ENCODE data around the gene RAD51B.

The RAD51B gene

DNA sequence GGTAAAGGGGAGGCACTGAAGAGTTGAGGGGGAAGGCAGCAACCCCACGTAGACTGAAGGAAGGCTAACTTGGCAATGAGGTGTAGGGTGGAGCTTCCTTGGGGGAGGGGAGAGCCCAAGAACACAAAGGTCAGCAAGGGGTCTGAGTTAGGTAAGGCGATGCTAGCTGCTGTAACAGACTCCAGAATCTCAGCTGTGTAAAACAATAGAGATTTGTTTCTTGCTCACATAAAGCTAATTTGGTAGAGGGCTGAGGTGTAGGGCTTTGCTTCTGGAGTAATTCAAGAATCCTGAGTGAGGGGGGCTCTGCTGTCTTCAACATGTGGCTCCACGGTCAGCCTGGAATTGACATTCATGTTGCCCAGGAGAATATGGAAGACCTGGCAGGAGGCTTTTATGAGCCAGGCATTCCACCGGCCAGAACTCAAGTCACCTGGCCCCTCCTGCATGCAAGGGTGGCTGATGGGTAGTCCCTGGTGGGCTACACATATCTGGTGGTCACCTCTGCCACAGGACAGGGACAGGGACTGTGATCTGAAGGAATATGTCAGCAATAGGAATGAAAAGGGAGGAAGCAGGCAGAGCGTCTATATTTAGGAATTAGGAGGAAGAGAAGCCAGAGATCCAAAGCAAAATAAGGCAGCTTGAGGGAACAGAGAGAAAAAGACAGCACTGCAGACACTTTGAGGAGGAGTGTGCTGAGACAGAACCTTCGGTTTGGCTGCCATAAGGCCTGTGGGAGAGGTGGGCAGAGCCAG is 819.6 kb downstream of the RAD51B start:
- no peak overlapping the region for H3K27ac ChIP-seq (replicated peaks)
- no peak for TF ChIP-seq SPI1 (IDR thresholded peaks at IDR 0.05; ENCODE audit: borderline replicate concordance, low read depth)
- no peak for TF ChIP-seq GABPA (IDR thresholded peaks at IDR 0.05; ENCODE audit: low read depth)
- TF ChIP-seq REST (IDR thresholded peaks at IDR 0.05; ENCODE audit: insufficient replicate concordance, low read depth) = no peak
- TF ChIP-seq POLR2AphosphoS5 (IDR thresholded peaks at IDR 0.05; ENCODE audit: low read depth) = no peak
- TF ChIP-seq, protein P1, sequence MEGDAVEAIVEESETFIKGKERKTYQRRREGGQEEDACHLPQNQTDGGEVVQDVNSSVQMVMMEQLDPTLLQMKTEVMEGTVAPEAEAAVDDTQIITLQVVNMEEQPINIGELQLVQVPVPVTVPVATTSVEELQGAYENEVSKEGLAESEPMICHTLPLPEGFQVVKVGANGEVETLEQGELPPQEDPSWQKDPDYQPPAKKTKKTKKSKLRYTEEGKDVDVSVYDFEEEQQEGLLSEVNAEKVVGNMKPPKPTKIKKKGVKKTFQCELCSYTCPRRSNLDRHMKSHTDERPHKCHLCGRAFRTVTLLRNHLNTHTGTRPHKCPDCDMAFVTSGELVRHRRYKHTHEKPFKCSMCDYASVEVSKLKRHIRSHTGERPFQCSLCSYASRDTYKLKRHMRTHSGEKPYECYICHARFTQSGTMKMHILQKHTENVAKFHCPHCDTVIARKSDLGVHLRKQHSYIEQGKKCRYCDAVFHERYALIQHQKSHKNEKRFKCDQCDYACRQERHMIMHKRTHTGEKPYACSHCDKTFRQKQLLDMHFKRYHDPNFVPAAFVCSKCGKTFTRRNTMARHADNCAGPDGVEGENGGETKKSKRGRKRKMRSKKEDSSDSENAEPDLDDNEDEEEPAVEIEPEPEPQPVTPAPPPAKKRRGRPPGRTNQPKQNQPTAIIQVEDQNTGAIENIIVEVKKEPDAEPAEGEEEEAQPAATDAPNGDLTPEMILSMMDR (IDR thresholded peaks at IDR 0.05; ENCODE audit: insufficient read depth, low read length) = no peak
- H3K4me3 ChIP-seq (replicated peaks; ENCODE audit: insufficient read depth, low read length) = no peak overlapping the region
- no peak for DNase-seq (ENCODE audit: low read depth in 1 of 2, low spot score in 1 of 2)
- H3K27me3 ChIP-seq (ENCODE audit: insufficient read depth, poor library complexity, severe bottlenecking) = no peaks in the 10 kb centered on the region

DNA sequence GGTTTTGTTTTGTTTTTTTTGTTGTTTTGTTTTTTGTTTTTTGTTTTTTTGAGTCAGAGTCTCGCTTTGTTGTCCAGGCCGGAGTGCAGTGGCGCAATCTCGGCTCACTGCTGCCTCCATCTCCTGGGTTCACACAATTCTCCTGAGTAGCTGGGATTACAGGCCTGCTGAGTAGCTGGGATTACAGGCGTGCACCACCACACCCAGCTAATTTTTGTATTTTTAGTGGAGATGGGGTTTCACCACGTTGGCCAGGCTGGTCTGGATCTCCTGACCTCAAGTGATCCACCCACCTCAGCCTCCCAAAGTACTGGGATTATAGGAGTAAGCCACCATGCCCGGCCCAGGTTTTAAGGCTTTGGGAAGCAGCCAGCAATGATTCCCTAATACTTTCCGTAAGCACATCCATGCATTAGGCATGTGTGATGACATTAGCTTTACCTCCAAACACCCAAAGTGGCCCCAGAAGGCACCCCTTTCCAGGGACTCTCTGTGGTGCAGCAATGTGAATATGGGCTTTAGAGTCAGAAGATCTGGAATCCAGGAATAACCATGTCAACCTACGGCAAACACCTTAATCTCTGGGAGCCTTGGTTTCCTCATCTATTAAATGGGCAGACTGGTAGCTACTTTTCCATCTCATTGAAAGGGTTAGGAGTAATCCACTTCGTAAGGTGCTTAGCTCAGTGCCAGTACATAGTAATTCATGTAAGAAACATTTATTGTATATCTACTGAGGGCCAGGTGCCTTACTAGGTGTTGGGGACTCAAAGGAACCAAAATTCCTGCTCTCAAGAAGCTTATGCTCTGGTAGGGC is 820.4 kb downstream of the RAD51B start:
- H3K27me3 ChIP-seq (ENCODE audit: insufficient read depth, poor library complexity, severe bottlenecking) = no peaks in the 10 kb centered on the region
- TF ChIP-seq SPI1 (IDR thresholded peaks at IDR 0.05; ENCODE audit: borderline replicate concordance, low read depth) (no peak), GABPA (IDR thresholded peaks at IDR 0.05; ENCODE audit: low read depth) (no peak), POLR2AphosphoS5 (IDR thresholded peaks at IDR 0.05; ENCODE audit: low read depth) (no peak), REST (IDR thresholded peaks at IDR 0.05; ENCODE audit: insufficient replicate concordance, low read depth) (no peak)
- TF ChIP-seq, protein P1 (IDR thresholded peaks at IDR 0.05; ENCODE audit: insufficient read depth, low read length) = no peak
- no peak overlapping the region for H3K4me3 ChIP-seq (replicated peaks; ENCODE audit: insufficient read depth, low read length)
- H3K27ac ChIP-seq (replicated peaks) = no peak overlapping the region
- DNase-seq (ENCODE audit: low read depth in 1 of 2, low spot score in 1 of 2) = no peak

- no peaks in the 10 kb centered on the region for H3K27me3 ChIP-seq (ENCODE audit: insufficient read depth, poor library complexity, severe bottlenecking)
- no peak overlapping the region for H3K27ac ChIP-seq (replicated peaks)
- DNase-seq (ENCODE audit: low read depth in 1 of 2, low spot score in 1 of 2) = no peak
- TF ChIP-seq, protein P1 (IDR thresholded peaks at IDR 0.05; ENCODE audit: insufficient read depth, low read length) = no peak
- no peak for TF ChIP-seq REST (IDR thresholded peaks at IDR 0.05; ENCODE audit: insufficient replicate concordance, low read depth)
- no peak for TF ChIP-seq POLR2AphosphoS5 (IDR thresholded peaks at IDR 0.05; ENCODE audit: low read depth)
- TF ChIP-seq GABPA (IDR thresholded peaks at IDR 0.05; ENCODE audit: low read depth) = no peak
- TF ChIP-seq SPI1 (IDR thresholded peaks at IDR 0.05; ENCODE audit: borderline replicate concordance, low read depth) = no peak
- H3K4me3 ChIP-seq (replicated peaks; ENCODE audit: insufficient read depth, low read length) = no peak overlapping the region
These were observed 824.1 kb downstream of the RAD51B start for GRCh38 chr14:68643673-68644072.

Data from HL-60 (cell line).